Measurements from ENCODE around the gene KMT2B. TPM values are rescaled to one million over a fixed set of nuclear protein-coding genes. Genes with fewer than 3 reads are reported as not detected.

Gene KMT2B
- total and polyA plus RNA-seq, 9 of the 15 experiments (the other 6 are each of a cell fraction or from before 2014, with no cell fraction given) = 0.63 to 43.9 (median 8.1) TPM

- no peak for TF ChIP-seq ZFP30 (CRISPR knock-in tag; IDR thresholded peaks at IDR 0.05; ENCODE audit: borderline replicate concordance)
- peak; percentile 33 for TF ChIP-seq CHD1 (IDR thresholded peaks at IDR 0.05; ENCODE audit: low read length)
- TF ChIP-seq MEF2D (tag; conservative IDR thresholded peaks at IDR 0.05; ENCODE audit: low read depth) = 0 out of 2 replicates have a peak, but pooled peaks have one; percentile 34
- TF ChIP-seq CEBPG (CRISPR knock-in tag; IDR thresholded peaks at IDR 0.05) = peak; percentile 90
- peak; percentile 54 to 63; a peak in 2 of 4 replicates for TF ChIP-seq CEBPG (tag; conservative IDR thresholded peaks at IDR 0.05 in 1 of 2, IDR thresholded peaks at IDR 0.05 in 1 of 2)
- TF ChIP-seq CEBPB (tag; IDR thresholded peaks at IDR 0.05) = 0 out of 2 replicates have a peak, but pooled peaks have one; percentile 13
- peak; percentile 74 for TF ChIP-seq ZFX (CRISPR knock-in tag; IDR thresholded peaks at IDR 0.05)
- TF ChIP-seq DPF2 (IDR thresholded peaks at IDR 0.05) = peak; percentile 35
- TF ChIP-seq SMAD4 (CRISPR knock-in tag; conservative IDR thresholded peaks at IDR 0.05) = 0 out of 2 replicates have a peak, but pooled peaks have one; percentile 44
- no peak for TF ChIP-seq ETV6 (IDR thresholded peaks at IDR 0.05; ENCODE audit: borderline replicate concordance in 1 of 2, low read depth in 2 of 2, low read length in 1 of 2)
- no peak for TF ChIP-seq ETV6 (CRISPR knock-in tag; IDR thresholded peaks at IDR 0.05; ENCODE audit: borderline replicate concordance)
- TF ChIP-seq RBFOX2 (IDR thresholded peaks at IDR 0.05; ENCODE audit: low read depth, low read length) = peak; percentile 86
- TF ChIP-seq TAF9B (IDR thresholded peaks at IDR 0.05; ENCODE audit: partially characterized antibody) = peak; percentile 33
- TF ChIP-seq RBM34 (IDR thresholded peaks at IDR 0.05; ENCODE audit: borderline replicate concordance, insufficient read depth, low read length) = no peak
- peak; percentile 40; the same call in 1 of the 2 replicates for TF ChIP-seq MEF2A (IDR thresholded peaks at IDR 0.05; ENCODE audit: control insufficient read depth, low read depth, low read length)
- peak; percentile 9; the same call in 1 of the 2 replicates for TF ChIP-seq CBFA2T3 (IDR thresholded peaks at IDR 0.05)
- no peak for TF ChIP-seq NFIC (IDR thresholded peaks at IDR 0.05)
- no peak for TF ChIP-seq ZSCAN29 (IDR thresholded peaks at IDR 0.05)
- TF ChIP-seq MXD1 (CRISPR knock-in tag; IDR thresholded peaks at IDR 0.05; ENCODE audit: borderline replicate concordance, poor library complexity, severe bottlenecking) = no peak
- peak; percentile 69 for TF ChIP-seq POLR2G (IDR thresholded peaks at IDR 0.05; ENCODE audit: low read depth, low read length)
- TF ChIP-seq POLR2B (IDR thresholded peaks at IDR 0.05; ENCODE audit: low read depth, partially characterized antibody) = peak; percentile 18
- TF ChIP-seq SMARCE1 (IDR thresholded peaks at IDR 0.05) = 0 out of 2 replicates have a peak, but pooled peaks have one; percentile 24
- TF ChIP-seq ZKSCAN8 (CRISPR knock-in tag; IDR thresholded peaks at IDR 0.05) = peak; percentile 59; the same call in 1 of the 2 replicates
- no peak for TF ChIP-seq YBX1 (IDR thresholded peaks at IDR 0.05)
- 0 out of 2 replicates have a peak, but pooled peaks have one; percentile 13 for TF ChIP-seq POLR2AphosphoS5 (IDR thresholded peaks at IDR 0.05; ENCODE audit: control insufficient read depth, insufficient read depth, low read depth, low read length)
- no peak for TF ChIP-seq ZEB2 (IDR thresholded peaks at IDR 0.05)
- TF ChIP-seq COPS2 (conservative IDR thresholded peaks at IDR 0.05) = no peak
- TF ChIP-seq, protein P1, sequence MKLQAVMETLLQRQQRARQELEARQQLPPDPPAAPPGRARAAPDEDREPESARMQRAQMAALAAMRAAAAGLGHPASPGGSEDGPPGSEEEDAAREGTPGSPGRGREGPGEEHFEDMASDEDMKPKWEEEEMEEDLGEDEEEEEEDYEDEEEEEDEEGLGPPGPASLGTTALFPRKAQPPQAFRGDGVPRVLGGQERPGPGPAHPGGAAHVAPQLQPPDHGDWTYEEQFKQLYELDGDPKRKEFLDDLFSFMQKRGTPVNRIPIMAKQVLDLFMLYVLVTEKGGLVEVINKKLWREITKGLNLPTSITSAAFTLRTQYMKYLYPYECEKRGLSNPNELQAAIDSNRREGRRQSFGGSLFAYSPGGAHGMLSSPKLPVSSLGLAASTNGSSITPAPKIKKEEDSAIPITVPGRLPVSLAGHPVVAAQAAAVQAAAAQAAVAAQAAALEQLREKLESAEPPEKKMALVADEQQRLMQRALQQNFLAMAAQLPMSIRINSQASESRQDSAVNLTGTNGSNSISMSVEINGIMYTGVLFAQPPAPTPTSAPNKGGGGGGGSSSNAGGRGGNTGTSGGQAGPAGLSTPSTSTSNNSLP (IDR thresholded peaks at IDR 0.05; ENCODE audit: borderline replicate concordance, low read depth, low read length) = no peak
These were observed 39.5 kb downstream of the KMT2B start (continued) for GRCh38 chr19:35757231-35757748.

Measured in K562 (cell line).